HG03571 (cell line): ENCODE measurements around the gene NKX3-2.
"Not testable (repeated sequence)": the region's sequence is repeated elsewhere in the genome, so short reads cannot be mapped to it uniquely, and the experiment has no call there.

ENCODE experiments used
- ATAC-seq: cut with Tn5 transposase; IDR thresholded peaks from one replicate; pipeline ENCODE4 v1.9.1; 2021; ENCODE audit not compliant: unreplicated experiment

Gene NKX3-2

DNA sequence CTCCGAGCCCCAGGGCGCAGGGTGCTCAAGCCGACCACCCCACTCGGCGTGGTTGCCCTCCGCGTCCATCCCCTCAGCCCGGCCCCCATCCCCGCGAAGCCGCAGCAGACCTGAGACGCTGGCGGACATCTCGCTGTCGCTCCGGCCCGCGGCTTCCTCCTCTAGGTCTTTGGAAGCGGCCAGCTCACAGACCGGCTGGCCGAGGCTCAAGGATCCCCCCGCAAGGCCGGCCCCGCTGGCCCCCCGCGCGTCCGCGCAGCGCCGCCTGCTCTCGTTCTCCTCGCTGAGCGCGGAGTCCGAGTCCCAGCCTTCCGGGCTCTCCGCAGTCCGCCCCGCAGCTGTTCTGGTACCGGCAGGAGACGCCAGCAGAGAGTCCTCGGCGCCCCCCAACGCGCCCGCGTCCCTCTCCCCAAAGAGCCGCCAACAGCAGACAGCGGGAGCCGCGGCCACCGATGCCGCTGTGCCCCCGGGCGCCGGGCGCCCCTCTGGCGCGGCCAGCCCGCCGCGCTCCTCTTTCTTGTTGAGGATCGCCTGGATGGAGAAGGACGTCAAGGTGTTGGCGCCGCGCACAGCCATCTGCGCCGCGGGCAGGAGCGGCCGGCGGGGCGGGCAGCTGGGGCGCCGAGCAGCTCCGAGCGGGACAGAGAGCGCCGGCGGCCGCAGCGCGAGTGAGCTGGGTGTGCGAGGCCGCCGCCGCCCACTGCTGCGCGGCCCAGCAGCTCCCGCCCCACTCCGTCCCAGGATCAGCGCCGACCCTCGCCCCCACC is at the start of gene NKX3-2:
Gene NKX3-2, minus strand, starts transcription at position 670 of the 767 bp plus-strand sequence. Its CDS starts 94 bp downstream, at position 576.
- no peak for ATAC-seq

DNA sequence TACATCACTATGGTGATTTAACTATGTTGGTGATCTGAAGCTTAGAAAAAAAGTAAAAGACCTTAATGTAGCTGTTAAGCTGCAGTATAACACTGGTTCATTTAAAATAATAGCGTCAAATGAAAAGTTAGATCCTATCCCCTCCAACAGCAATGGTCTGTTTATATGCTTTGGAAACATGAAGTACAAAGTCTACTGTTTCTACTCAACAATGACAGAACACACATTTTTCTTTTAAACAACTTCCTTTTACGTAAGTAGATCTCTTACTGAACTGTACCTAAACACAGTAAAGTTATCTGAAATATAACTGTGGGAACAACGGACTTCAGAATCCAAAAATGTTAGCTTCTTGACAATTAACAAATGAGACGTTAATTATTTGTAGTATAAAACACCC is 47.9 kb upstream of the NKX3-2 start:
- ATAC-seq = no peak

DNA sequence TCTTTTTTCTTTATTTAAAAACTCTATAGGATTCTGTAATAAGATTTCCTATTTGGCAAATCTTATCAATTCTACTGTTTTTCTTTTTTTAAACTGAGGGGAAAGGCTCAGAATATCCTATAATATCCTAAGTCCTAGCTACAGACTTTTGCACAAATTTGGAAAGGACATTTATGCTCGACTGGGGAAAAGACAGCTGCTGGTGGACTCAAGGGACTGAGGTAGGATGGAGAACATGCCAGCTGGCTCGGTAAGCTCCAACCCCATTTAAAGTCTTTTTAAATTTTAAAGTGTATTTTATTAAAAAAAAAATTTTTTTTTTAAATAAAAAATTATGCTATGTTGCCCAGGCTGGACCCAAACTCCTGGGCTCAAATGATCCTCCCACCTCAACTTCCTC is 46.5 kb upstream of the NKX3-2 start:
- ATAC-seq = no peak

DNA sequence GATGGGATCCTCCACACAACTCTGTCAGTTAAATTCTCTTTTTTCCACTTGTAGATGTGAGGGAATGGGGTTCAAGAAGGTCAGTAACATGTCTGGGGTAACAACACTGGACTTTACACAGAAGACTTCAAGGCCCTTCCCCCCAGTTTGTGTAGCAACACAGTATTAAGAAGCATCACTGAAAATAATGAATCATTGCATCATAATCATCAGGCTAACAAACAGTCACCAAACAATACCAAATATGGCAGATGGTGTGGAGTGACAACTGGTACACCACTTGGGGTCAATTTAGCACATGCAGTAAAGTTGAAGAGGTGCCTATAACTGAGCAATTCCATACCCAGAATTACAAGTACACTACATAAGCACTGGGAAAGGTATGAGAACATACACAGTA is 44.6 kb upstream of the NKX3-2 start:
- ATAC-seq = no peak

DNA sequence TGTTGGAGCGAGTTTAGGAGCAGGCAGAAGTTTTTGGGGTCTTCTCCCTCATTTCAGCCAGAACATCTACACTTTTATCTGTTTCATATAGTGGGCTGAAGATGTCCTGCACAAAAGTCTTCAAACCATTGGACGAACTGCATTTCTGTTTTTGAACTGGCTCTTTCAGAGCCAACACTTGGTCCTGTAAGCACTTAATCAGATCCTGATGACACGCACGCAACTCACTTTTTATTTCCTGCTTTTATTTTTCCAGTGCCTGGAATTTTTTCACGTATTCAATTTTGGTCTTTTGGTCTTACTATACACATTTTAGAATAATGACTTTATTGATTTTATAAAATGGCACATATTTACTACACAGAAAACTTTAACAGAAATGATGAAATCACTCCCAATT is 40.2 kb upstream of the NKX3-2 start:
- ATAC-seq = no peak

DNA sequence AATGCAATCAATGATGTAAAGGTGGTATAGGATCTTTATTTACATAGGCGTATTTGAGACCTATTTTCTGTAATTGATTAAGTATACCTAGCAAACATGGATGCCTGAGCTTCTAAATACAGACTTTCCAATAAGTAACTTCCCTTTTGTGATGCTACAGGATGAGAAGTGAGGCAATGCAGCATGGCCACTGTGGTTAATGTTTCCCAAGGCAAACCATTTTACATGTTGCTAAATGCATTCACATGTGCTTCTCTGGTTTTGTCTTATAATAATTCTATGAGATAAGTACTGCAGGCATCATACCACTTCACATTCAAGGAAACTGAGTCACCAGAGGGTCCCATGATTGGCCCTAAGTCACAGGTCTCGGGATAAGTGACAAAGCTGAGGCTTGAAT is 35.7 kb upstream of the NKX3-2 start:
- ATAC-seq = no peak

DNA sequence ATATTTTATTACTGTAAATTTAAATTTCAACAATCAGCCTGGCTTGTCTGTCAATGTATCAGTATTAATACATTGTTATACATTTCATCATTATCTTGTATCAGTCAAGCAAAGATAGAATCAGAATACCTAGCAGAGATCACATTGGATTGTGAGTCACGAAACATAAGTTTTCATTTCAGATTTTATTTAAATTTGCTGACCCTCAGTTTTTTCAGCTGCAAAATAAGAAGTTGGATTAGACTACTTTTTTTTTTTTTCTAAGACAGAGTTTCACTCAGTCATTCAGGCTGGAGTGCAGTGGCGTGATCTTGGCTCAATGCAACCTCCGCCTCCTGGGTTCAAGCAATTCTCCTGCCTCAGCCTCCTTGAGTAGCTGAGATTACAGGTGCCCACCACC is 33.4 kb upstream of the NKX3-2 start:
- no peak for ATAC-seq

DNA sequence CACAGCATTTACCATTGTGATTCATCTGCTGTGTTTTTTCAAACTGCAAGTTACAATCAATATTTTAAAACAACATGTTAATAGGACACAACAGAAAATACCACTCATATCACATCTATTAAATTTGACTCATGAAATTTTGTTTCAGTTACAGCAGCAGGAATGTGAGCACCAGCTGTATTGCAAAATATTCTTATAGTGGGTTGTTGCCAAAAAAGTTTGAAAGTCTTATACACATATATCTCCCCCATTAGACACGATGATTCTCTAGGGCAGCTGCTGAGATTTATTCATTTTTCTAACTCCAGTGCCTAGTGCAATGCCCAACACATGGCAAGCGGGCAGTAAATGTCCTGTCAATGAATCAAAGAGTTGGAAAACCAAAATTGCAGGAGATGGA is 26.6 kb upstream of the NKX3-2 start:
- no peak for ATAC-seq

DNA sequence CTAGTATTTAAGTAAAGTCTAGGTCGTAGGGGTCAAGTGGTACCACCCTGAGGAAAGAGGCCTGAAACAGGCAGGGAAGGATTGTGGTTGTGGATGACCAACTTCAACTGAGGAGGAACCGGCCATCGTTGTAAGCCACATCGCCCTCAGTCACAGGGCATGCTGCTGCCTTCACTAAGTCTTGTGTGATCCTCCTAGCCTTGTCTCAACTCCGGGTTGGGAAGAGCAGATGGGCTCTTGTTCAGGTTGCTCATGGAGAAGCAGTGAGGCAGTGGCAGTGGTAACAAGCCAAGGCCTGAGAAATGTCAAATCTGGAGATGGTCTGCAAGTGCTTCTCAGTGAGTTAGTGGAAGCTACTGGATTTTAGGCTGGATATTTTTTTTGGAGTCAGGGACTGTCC is 22.8 kb upstream of the NKX3-2 start:
- no peak for ATAC-seq

DNA sequence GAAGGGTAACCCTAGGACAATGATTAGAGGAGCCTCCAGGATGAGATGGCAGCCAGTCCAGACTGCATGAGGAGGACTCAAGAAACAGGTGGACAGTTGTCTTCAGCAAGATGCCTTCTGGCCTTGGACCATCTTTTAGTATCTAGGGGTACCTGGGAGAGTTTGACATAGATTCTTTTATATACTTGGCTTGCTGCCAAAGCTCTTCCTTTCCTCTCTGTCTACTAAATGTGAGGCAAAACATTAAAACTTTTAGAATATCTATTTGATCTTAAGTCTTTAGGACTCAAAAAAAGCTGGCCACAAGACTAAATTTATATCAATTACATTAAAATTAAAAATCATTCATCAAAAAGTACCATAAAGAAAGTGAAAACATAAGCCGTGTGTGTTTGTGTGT is 18.6 kb upstream of the NKX3-2 start:
- ATAC-seq = no peak

DNA sequence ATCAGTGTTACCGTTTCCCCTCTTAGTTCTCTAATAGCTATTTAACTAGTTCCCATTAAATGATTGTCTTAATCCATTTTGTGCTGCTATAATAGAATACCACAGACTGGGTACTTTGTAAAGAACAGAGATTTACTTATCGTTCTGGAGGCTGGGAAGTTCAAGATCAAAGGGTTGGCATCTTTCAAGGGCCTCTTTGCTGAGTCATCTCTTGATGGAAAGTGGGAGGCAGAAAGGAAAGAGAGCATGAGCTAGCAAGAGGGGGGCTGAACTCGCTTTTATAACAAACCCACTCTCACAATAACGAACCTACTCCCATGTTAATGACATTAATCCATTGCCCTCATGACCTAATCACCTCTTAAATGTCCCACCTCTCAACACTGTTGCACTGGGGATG is 17.4 kb upstream of the NKX3-2 start:
- ATAC-seq = no peak

DNA sequence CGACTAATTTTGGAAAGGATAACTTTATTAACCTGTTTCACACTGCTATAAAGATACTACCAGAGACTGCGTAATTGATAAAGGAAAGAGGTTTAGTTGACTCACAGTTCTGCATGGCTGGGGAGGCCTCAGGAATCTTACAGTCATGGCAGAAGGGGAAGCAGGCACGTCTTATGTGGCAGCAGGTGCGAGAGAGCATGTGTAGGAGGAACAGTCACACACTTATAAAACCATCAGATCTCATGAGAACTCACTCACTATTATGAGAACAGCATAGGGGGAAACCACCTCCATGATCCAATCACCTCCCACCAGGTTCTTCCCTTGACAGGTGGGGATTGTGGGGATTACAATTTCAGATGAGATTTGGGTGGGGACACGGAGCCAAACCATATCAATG is 15.8 kb upstream of the NKX3-2 start:
- not testable (repeated sequence) for ATAC-seq

DNA sequence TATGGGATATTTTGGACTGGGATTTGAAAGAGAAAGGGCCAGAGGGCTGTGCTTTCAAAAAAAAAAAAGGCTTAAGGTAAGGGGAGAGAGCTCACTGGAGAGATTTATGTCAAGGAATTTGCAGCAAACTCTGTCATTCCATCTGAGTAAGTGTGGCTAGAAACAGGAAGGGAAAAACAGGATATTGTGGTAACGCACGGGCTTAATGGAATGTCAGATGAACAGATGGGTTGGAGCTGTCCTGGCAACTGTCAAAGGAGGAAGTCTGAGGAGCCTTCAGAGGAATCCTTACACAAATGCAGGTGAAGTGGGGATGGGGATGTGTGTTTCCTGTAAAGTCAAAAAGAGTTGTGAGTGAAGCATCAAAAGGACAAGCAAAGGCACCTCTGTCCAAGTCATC is 15.1 kb upstream of the NKX3-2 start:
- ATAC-seq = no peak

DNA sequence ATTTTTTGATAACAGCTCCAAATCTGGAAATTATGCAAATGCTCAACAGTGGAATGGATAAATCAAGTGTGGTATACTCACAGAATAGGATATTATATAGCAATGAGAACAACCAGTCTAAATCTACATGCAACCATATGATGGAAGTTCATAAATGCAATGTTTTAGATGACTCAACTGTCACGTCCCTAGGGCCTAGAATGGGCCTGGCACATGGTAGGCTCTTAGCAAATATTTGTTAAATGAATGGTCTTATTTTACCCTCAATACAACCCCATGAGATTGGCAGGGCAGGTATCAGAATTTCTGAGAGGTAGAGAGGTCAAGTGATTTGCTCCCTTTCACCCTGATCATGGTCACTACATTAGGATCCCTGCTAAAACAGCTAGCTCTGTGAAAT is 14.6 kb upstream of the NKX3-2 start:
- no peak for ATAC-seq

DNA sequence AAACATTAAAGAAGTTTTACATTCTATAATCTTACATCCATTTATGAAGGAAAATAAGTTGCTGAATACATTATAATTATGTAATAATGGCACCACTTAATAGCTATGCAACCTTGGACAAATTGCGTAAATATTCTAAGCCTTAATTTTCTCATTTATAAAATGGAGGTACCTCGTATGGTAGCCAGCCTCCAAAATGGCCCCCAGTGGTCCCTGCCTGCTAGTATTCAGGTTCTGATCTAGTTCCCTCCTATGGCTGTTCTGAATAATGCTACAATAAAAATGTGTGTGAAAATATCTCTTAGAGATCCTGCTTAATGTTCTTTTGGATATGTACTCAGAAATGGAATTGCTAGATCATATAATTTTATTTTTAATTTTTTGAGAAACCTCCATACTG is 11.0 kb upstream of the NKX3-2 start:
- ATAC-seq = no peak

DNA sequence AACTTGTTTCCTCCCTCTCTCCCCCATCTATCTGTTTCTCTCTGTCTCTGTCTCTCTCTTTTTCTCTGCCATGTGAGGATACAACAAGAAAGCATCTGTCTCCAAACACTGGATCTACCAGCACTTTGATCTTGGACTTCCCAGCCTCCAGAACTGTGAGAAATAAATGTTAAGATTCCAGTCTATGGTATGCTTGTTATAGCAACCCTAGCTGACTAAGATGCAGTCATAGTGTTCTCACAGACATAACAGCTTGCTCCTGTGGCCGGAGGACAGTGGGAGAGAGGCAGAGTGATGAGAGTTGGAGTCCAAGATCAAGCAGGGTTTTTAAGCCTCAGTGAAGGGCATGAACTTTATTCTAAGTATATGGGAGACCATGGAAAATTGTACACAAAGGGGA is 8.8 kb upstream of the NKX3-2 start:
- ATAC-seq = no peak

DNA sequence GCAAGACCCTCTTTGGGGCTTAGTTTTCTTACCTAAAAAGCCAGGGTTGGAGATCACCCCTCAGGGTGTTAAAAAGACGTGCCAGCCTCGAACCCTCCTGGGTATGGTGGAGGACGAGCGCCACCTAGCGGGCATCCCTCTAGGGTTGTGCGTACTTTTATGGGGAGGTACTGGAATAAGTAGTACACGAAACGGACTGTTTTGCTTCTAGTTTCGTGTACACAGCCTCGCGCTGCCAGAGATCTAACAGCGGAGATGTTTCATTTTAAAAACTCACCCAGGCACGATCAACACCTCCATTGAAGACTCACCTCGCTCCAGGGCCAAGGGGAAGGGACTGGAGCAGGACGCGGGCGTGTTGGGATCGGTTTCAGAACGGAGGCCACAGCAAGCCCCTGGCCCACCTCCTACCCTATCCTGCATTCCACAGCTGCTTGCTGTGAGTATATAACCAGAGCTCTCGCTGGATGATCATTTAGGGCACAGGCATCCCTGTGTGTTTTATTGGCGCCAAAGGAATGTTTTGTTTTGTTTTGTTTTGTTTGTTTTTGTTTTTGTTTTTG is 4.8 kb upstream of the NKX3-2 start:
- peak; percentile 73 for ATAC-seq

DNA sequence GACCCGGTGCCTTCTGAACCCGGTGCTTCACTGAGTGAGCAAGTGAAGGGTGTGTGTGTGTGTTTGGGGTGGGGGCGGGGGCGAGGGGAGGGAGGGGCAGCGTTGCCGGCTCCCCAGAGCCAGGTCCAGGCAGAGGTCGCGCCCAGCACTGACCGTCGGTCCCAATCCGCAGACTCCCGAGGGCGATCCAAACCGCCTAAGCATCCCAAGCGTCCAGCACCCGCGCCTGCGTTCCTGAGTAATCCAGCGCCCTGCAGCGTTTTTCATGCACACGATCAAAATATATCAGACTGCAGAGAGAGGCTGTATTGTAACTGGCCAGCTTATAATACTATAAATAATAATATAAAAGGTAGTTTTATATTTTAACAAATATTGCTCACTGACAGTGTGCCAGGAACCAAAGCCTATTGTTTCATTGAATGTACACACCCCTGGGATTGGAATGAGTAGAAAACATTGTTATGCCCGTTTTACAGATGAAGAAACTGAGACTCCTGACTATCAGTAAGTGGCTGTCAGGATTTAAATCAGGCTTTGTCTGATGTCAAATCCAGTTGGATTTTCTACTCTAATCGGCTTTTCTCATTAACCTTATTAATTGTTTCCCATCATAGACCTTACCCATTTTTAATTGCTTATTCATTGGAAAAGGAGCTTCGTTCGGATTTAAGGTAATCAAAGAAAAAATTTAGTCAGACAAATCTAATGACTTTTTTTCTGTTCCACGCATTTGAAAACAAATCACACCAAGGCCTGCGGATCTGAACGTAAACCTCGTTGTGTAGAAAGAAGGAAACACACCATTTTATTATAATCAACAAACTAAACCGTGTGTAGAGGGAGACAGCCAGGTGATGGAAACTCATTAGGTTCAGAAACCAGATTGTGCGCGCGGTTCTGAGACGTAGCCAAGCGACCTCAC is 4.0 kb upstream of the NKX3-2 start:
- no peak for ATAC-seq

DNA sequence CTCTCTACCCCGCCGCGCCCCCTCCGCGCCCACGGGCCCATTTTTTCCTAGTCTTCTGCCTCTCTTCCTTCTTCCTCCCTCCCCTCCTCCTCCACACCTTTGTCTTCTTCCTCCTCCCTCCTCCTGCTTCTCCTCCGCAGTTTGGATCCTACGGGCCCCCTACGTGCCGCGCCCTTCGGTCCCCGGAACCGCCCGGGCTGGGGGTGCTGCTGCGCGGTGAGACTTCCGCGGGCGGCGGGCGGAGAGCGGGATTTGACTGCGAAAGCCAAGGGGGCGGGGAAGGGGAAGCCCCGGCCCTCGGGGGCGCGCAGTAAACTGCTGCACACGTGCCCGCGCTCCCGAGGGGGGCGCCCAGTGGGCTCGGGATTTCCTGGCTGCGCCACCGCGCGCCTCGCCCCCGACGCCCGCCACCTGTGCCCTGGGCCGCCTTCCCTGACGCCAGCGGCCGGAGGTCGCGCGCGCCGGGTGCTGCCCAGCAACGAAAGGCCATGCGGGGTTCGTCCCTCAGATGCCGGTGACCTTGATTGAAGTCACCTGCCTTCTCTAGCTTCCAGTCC is 3.3 kb upstream of the NKX3-2 start:
- ATAC-seq = no peak

DNA sequence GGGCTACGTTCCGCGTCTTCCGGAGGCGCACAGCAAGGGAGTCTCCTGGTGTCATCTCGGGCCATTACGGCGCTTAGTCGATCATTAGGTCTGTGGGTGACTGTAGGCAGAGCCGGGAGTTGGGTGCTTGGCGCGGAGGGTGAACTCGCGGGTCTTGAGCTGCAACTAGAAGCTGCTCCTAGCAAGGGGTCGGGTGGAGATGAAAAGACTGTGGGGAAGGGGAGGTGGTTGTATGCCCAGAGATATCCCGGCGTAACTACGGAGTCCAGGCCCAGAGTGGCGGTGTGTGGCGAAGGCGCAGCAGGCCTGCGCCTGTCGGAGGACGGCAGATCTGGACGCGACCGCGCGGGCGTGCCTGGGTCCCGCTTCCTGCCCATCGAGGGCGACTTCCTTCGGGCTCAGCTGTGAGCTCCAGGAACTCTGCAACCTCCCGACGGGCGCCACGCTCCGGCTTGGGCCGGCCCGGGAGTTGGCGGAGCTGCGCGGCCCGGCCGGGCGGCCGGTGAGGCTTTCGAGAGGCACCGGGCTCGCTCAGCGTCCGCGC is 2.7 kb upstream of the NKX3-2 start:
- no peak for ATAC-seq
